SK-N-MC (cell line): ENCODE measurements around the gene PSMG2.

Experiments
- EZH2 ChIP-seq: fragments of 200-600 bp; sonication (generic); IDR thresholded peaks from one replicate; pipeline ENCODE4 v1.6.1; 2017; ENCODE audit warnings: antibody characterized with exemption
- FOXP2 ChIP-seq: optimal IDR thresholded peaks from 2 replicates; pipeline ENCODE3; 2011; ENCODE audit warnings: mild to moderate bottlenecking, moderate library complexity; ENCODE audit not compliant: insufficient read depth; ENCODE audit errors: extremely low read length, control extremely low read depth
- POLR2AphosphoS5 ChIP-seq: IDR thresholded peaks from 2 replicates; pipeline ENCODE4 v1.6.1; 2012; ENCODE audit warnings: mild to moderate bottlenecking, low read depth, low read length, borderline replicate concordance

GRCh38 chr18:12721495-12722275 is 18.8 kb downstream of the PSMG2 start:
- TF ChIP-seq EZH2, result no peak
- no peak for TF ChIP-seq POLR2AphosphoS5
- no peak for TF ChIP-seq FOXP2
